Hippocampal formation (tissue), 2 donors: Measurements from ENCODE around the gene ACKR4.
"Not testable (repeated sequence)": the region's sequence is repeated elsewhere in the genome, so short reads cannot be mapped to it uniquely, and the experiment has no call there.

Experiments used
- DNase-seq, 2 donors: peaks; one replicate each; lab custom pipeline; 2025; lab: John Stamatoyannopoulos, UW

ACKR4 gene

GRCh38 chr3:132594498-132594897 lies 2.6 kb upstream of the ACKR4 start:
- no peak for DNase-seq

- DNase-seq, result no peak
These were observed 2.1 kb upstream of the ACKR4 start for GRCh38 chr3:132595014-132595413.

DNA sequence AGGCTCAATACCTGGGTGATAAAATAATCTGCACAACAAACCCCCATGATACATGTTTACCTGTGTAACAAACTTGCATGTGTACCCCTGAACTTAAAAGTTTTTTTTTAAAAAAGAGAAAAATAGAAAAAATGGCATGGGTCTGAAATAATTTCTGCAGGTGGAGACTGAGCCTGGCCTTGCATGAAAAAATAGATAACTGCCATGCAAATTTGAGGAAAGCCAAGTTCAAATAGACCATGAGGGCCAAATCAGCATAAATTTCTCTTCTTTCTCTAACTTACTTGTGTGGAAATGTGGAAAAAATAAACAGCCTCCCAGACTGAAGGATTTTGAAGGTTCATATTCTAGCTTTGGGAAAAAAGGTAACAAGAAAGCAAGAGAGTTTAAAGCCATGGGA lies 744 bp upstream of the ACKR4 start:
- no peak for DNase-seq

DNA sequence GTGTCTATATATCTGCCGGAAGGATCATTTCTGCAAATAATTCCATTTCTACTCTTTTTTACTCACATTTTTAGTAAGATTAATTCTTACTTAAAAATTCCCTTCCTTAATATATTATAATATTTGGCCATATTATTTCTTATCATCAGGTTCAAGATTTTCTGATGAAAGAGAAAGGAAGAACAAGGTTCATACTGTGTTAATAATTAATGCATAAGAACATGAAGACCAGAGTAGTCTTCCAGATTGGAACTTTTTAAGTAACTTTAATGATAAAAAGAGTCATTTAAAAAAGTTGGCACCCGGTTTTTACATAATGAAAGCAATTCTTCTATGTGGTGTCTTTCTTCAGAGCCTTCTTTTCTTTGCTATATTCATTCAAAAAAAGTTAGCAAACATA lies 590 bp downstream of the ACKR4 start:
- no peak for DNase-seq

GRCh38 chr3:132598181-132598580 lies 1.1 kb downstream of the ACKR4 start:
- no peak for DNase-seq

- not testable (repeated sequence) for DNase-seq
These were observed 3.5 kb downstream of the ACKR4 start for GRCh38 chr3:132600614-132601013.

GRCh38 chr3:132605374-132605792 lies 8.3 kb downstream of the ACKR4 start:
- DNase-seq, result no peak

GRCh38 chr3:132606085-132606484 lies 9.0 kb downstream of the ACKR4 start:
- no peak for DNase-seq

DNA sequence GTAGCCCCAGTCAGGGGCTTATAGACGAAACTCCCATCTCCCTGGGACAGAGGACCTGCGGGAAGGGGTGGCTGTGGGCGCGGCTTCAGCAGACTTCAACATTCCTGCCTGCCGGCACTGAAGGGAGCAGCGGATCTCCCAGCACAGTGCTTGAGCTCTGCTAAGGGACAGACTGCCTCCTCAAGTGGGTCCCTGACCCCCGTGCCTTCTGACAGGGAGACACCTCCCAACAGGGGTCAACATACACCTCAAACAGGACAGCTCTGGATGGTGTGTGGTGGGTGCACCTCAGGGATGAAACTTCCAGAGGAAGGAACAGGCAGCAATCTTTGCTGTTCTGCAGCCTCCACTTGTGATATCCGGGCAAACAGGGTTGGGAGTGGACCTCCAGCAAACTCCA lies 9.6 kb downstream of the ACKR4 start:
- DNase-seq, result not testable (repeated sequence)

- not testable (repeated sequence) for DNase-seq
These were observed 18.2 kb downstream of the ACKR4 start for GRCh38 chr3:132615301-132615700.

GRCh38 chr3:132615881-132616280 lies 18.8 kb downstream of the ACKR4 start:
- DNase-seq, result no peak

GRCh38 chr3:132616780-132617179 lies 19.7 kb downstream of the ACKR4 start:
- DNase-seq, result no peak

- DNase-seq, result no peak
These were observed 25.1 kb downstream of the ACKR4 start for GRCh38 chr3:132622148-132622547.

DNA sequence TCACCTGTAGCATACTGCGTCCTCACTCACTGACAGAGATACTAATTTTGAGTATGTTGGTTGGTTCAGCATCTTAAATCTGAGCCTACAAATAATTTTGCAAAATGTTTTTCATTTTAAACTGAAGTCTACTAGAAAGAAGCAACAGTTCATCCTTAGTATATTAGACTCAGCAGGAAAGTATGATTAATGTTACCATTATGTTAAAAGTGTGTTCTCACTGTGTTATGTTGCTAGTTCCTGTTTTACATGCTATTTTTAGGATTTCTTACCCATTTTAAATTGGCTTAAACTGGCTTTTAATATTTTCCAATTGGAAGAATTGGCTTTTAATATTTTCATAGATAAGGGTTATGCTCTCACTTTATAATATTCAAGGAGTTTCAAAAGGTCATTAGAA lies 25.7 kb downstream of the ACKR4 start:
- no peak for DNase-seq

GRCh38 chr3:132623646-132624045 lies 26.6 kb downstream of the ACKR4 start:
- DNase-seq, result no peak

GRCh38 chr3:132624790-132625189 lies 27.7 kb downstream of the ACKR4 start:
- no peak for DNase-seq

GRCh38 chr3:132625613-132626012 lies 28.5 kb downstream of the ACKR4 start:
- DNase-seq, result no peak

DNA sequence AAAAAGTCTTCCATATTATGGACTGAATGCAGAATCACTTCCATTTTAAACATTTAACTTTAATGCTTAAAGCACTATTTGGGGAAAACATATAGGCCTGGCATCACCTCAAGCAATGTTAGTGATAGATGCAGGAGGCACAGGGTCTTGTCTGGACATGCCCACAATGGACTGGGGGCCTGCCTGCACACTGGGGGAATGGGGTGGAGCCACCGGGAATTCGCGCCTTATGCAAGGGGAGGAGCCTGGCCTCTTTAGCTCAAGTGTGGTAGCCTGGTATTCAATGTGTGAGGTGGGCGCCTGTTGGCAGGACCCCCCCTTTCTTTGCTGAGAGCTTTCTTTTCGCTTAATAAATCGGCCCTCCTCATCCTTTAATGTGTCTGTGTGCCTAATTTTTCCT lies 29.9 kb downstream of the ACKR4 start:
- DNase-seq, result no peak

GRCh38 chr3:132628157-132628556 lies 31.1 kb downstream of the ACKR4 start:
- DNase-seq, result no peak

GRCh38 chr3:132629928-132630327 lies 32.9 kb downstream of the ACKR4 start:
- DNase-seq, result no peak

DNA sequence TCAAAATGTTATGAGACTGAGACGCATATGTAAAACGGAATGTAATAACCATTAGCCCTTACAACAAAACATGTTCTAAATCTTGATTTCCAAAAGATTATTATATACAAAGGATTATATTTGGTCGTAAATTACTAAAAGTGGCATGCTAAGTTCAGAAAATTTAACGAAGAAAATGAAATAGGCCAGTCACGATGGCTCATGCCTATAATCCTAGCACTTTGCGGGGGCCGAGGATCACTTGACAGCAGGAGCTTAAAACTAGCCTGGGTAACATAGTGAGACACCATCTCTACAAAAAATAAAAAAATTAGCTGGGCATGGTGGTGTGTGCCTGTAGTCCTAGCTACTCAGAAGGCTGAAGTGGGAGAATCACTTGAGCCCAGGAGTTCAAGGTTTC lies 33.5 kb downstream of the ACKR4 start:
- DNase-seq, result no peak

DNA sequence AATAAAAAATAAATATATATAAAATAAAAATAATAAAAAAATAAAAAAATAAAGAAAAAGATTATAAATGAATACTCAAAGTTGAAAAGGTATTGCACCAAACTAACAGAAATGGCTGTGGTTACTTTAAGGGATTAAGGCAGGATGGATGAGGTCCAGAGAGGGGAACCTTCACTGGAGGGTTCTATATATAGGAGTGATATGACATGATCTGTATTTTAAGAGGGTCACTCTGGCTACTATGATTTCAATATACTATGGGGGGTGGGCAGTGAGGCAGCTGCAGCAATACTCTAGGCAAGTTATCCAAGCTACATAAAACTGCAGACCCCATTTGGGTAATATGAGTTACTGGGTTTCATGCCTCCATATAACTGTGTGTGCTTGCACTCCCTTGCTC lies 38.0 kb downstream of the ACKR4 start:
- DNase-seq, result no peak

DNA sequence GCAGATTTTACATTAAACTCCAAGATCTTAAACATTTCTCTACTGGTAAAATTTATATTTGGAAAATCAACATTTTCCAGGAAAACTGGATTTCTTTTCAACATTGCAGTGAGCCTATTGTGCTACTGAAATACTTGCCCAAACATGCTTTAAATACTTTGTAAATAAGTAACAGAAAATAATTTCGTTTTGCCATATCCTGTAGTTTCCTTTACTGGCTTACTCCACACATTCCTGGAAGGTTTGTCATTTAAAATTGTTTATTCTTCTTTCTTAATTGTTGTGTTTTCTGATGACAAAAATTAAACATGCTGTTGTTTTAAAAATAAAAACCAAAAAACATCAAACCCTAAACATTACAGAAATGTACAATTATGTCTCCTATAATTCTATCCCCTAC lies 40.5 kb downstream of the ACKR4 start:
- DNase-seq, result no peak

DNA sequence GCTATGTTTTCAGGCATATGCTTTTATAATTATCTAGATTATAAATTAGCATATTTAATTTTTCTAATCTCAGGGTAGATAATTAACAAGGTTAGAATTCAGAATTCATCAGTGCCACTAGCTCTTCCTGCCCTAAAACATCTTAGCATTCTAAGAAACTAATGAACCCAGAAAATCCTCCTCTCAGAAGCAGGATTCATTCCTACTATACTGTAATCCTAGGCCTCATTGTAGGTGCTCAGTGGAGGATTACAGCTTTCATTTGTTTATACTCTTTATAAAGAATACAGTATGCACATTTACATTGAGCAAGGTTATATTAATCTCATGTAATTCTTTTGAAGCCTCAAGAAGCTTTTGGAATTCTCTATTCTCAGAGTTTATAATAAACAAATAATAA lies 41.6 kb downstream of the ACKR4 start:
- DNase-seq, result no peak

DNA sequence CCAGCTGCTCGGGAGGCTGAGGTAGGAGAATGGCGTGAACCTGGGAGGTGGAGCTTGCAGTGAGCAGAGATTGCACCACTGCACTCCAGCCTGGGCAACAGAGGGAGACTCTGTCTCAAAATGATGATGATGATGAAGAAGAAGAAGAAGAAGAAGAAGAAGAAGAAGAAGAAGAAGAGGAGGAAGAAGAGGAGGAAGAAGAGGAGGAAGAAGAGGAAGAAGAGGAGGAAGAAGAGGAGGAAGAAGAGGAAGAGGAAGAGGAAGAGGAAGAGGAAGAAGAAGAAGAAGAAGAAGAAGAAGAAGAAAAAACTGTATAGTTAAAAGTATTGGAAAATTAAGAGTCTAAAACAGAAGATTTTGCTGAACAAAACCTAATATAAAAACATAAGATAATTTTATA lies 44.4 kb downstream of the ACKR4 start:
- DNase-seq, result not testable (repeated sequence)
